HepG2 (cell line): ENCODE results near the gene CACNA1D. TPM values are rescaled to one million over a fixed set of nuclear protein-coding genes. Genes with fewer than 3 reads are reported as not detected.
A peak's percentile ranks its signal among the peaks of the same experiment; 100 is the strongest.

Experiments used
- ARHGAP35 ChIP-seq: sonication (generic); formaldehyde crosslinking; IDR thresholded peaks from 2 replicates; pipeline ENCODE4 v1.9.0; 2022; ENCODE audit warnings: mild to moderate bottlenecking, inconsistent platforms, moderate library complexity, missing genetic modification reagents, borderline replicate concordance
- ATF5 ChIP-seq: sonication (generic); formaldehyde crosslinking; IDR thresholded peaks from 2 replicates; pipeline ENCODE4 v1.4.0; 2020; ENCODE audit warnings: mild to moderate bottlenecking, low read depth, missing genetic modification reagents
- ATM ChIP-seq: fragments of 450-650 bp; IDR thresholded peaks from 2 replicates; pipeline ENCODE4 v1.7.1; 2017; ENCODE audit warnings: mild to moderate bottlenecking, borderline replicate concordance
- CEBPB ChIP-seq: IDR thresholded peaks from 2 replicates; pipeline ENCODE4 v1.6.1; 2011; ENCODE audit warnings: low read depth, low read length, improper control_type of control experiment, borderline replicate concordance
- FOXO1 ChIP-seq: sonication (generic); formaldehyde crosslinking; IDR thresholded peaks from 2 replicates; pipeline ENCODE4 v1.4.0; 2020; ENCODE audit warnings: missing genetic modification reagents
- FOXP1 ChIP-seq, 2 experiments: fragments of 450-650 bp in 1 of 2; IDR thresholded peaks; 2 replicates each; pipeline ENCODE4 v1.6.1; 2017 to 2018; ENCODE audit warnings: antibody characterized with exemption in 1 of 2
- GMEB1 ChIP-seq: sonication (generic); formaldehyde crosslinking; IDR thresholded peaks from 2 replicates; pipeline ENCODE4 v1.5.1; 2020; ENCODE audit warnings: missing genetic modification reagents, mild to moderate bottlenecking, borderline replicate concordance
- MYNN ChIP-seq: sonication (generic); formaldehyde crosslinking; IDR thresholded peaks from 2 replicates; pipeline ENCODE4 v1.4.0; 2020; ENCODE audit warnings: mild to moderate bottlenecking, low read depth, missing genetic modification reagents
- NAIF1 ChIP-seq: sonication (generic); formaldehyde crosslinking; IDR thresholded peaks from 2 replicates; pipeline ENCODE4 v1.5.0; 2020; ENCODE audit warnings: mild to moderate bottlenecking, missing genetic modification reagents, borderline replicate concordance
- NCOA2 ChIP-seq: sonication (generic); formaldehyde crosslinking; IDR thresholded peaks from 2 replicates; pipeline ENCODE4 v1.8.0; 2022; ENCODE audit warnings: inconsistent platforms
- PHF5A ChIP-seq: IDR thresholded peaks from one replicate; pipeline ENCODE4 v1.6.1; 2018; ENCODE audit warnings: low read depth, missing genetic modification reagents; ENCODE audit not compliant: unreplicated experiment
- REXO4 ChIP-seq: sonication (generic); formaldehyde crosslinking; IDR thresholded peaks from 2 replicates; pipeline ENCODE4 v1.8.0; 2022; ENCODE audit warnings: missing genetic modification reagents, mild to moderate bottlenecking, borderline replicate concordance
- RFX3 ChIP-seq: IDR thresholded peaks from 2 replicates; pipeline ENCODE4 v1.6.1; 2016; ENCODE audit warnings: missing biosample characterization, missing genetic modification reagents
- RNF2 ChIP-seq: fragments of 450-650 bp; conservative IDR thresholded peaks from 2 replicates; pipeline ENCODE4 v1.6.1; 2016; ENCODE audit warnings: low read depth
- RXRA ChIP-seq: sonication (generic); formaldehyde crosslinking; IDR thresholded peaks from 2 replicates; pipeline ENCODE4 v1.5.1; 2020; ENCODE audit warnings: missing genetic modification reagents
- SALL2 ChIP-seq: sonication (generic); formaldehyde crosslinking; IDR thresholded peaks from 2 replicates; pipeline ENCODE4 v1.8.1; 2023; ENCODE audit warnings: mild to moderate bottlenecking, missing genetic modification reagents, inconsistent platforms
- SP5 ChIP-seq: IDR thresholded peaks from 2 replicates; pipeline ENCODE4 v1.6.1; 2016; ENCODE audit warnings: low read depth, borderline replicate concordance
- ZNF672 ChIP-seq: sonication (generic); formaldehyde crosslinking; IDR thresholded peaks from 2 replicates; pipeline ENCODE4 v1.8.1; 2022; ENCODE audit warnings: missing genetic modification reagents
- ZNF761 ChIP-seq: sonication (generic); formaldehyde crosslinking; conservative IDR thresholded peaks from 2 replicates; pipeline ENCODE4 v1.4.0; 2020; ENCODE audit warnings: mild to moderate bottlenecking, missing genetic modification reagents
- polyA plus RNA-seq, 8 experiments: library from polyadenylated mRNA; depleted of rRNA in 3 of 8; stranded (reverse) in 7 of 8; unstranded in 1 of 8; fragments of >200 nt; fragmentation: Illumina TruSeq in 4 of 8; extraction: Trizol in 4 of 8; gene quantifications; 2 replicates each; pipeline versions ENCODE4 v1.2.1 to v1.2.3, GENCODE V29; 2011 to 2016; ENCODE audit warnings: low read depth in 4 of 8, missing spikeins in 1 of 8, mixed read lengths in 1 of 8; ENCODE audit not compliant: insufficient read depth in 1 of 8
- total RNA-seq, 5 experiments: library from RNA; depleted of rRNA; stranded (reverse); fragments of >200 nt; fragmentation: Illumina TruSeq; extraction: Trizol; gene quantifications; 2 replicates each; pipeline ENCODE4 v1.2.3, GENCODE V29; 2016; ENCODE audit warnings: low read depth in 1 of 5
- TF ChIP-seq, protein P1 (sequence below): sonication (generic); formaldehyde crosslinking; conservative IDR thresholded peaks from 2 replicates; pipeline ENCODE4 v1.4.0; 2020; ENCODE audit warnings: missing genetic modification reagents
- TF ChIP-seq, protein P2 (sequence below): IDR thresholded peaks from 2 replicates; pipeline ENCODE4 v1.6.1; 2016; ENCODE audit warnings: missing compliant biosample characterization, missing genetic modification reagents, borderline replicate concordance
- TF ChIP-seq, protein P3 (sequence below): sonication (generic); formaldehyde crosslinking; IDR thresholded peaks from 2 replicates; pipeline ENCODE4 v1.5.1; 2020; ENCODE audit warnings: missing genetic modification reagents, mild to moderate bottlenecking, borderline replicate concordance

The CACNA1D gene
- total and polyA plus RNA-seq, 2 of the 13 experiments (the other 11 are each of a cell fraction or from before 2014, with no cell fraction given): 0.26 to 0.38 TPM

GRCh38 chr3:53818221-53819162 lies 324.1 kb downstream of the CACNA1D start (continued):
- TF ChIP-seq, protein P1, sequence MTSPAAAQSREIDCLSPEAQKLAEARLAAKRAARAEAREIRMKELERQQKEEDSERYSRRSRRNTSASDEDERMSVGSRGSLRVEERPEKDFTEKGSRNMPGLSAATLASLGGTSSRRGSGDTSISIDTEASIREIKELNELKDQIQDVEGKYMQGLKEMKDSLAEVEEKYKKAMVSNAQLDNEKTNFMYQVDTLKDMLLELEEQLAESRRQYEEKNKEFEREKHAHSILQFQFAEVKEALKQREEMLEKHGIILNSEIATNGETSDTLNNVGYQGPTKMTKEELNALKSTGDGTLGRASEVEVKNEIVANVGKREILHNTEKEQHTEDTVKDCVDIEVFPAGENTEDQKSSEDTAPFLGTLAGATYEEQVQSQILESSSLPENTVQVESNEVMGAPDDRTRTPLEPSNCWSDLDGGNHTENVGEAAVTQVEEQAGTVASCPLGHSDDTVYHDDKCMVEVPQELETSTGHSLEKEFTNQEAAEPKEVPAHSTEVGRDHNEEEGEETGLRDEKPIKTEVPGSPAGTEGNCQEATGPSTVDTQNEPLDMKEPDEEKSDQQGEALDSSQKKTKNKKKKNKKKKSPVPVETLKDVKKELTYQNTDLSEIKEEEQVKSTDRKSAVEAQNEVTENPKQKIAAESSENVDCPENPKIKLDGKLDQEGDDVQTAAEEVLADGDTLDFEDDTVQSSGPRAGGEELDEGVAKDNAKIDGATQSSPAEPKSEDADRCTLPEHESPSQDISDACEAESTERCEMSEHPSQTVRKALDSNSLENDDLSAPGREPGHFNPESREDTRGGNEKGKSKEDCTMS (CRISPR knock-in tag): no peak
- no peak for TF ChIP-seq GMEB1 (CRISPR knock-in tag)
- peak; percentile 56; the same call in 1 of the 2 replicates for TF ChIP-seq NCOA2 (CRISPR knock-in tag)
- TF ChIP-seq SALL2 (CRISPR knock-in tag): no peak
- no peak for TF ChIP-seq REXO4 (CRISPR knock-in tag)
- TF ChIP-seq RXRA (CRISPR knock-in tag): 0 out of 2 replicates have a peak, but pooled peaks have one; percentile 37
- TF ChIP-seq SP5 (CRISPR knock-in tag): no peak
- no peak for TF ChIP-seq MYNN
- no peak for TF ChIP-seq ARHGAP35
- TF ChIP-seq FOXO1 (CRISPR knock-in tag): peak; percentile 51; the same call in 1 of the 2 replicates
- TF ChIP-seq RNF2: no peak
- peak; percentile 78 for TF ChIP-seq PHF5A (CRISPR knock-in tag)
- TF ChIP-seq ZNF761 (CRISPR knock-in tag): no peak
- TF ChIP-seq ATF5 (CRISPR knock-in tag): no peak
- TF ChIP-seq, protein P2, sequence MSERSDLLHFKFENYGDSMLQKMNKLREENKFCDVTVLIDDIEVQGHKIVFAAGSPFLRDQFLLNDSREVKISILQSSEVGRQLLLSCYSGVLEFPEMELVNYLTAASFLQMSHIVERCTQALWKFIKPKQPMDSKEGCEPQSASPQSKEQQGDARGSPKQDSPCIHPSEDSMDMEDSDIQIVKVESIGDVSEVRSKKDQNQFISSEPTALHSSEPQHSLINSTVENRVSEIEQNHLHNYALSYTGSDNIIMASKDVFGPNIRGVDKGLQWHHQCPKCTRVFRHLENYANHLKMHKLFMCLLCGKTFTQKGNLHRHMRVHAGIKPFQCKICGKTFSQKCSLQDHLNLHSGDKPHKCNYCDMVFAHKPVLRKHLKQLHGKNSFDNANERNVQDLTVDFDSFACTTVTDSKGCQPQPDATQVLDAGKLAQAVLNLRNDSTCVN (CRISPR knock-in tag): no peak
- no peak for TF ChIP-seq CEBPB
- no peak for TF ChIP-seq FOXP1 (IDR thresholded peaks at IDR 0.05)
- TF ChIP-seq FOXP1 (CRISPR knock-in tag; IDR thresholded peaks at IDR 0.05): no peak
- TF ChIP-seq RFX3 (CRISPR knock-in tag): no peak
- TF ChIP-seq ATM: no peak
- TF ChIP-seq NAIF1: no peak
- TF ChIP-seq, protein P3, sequence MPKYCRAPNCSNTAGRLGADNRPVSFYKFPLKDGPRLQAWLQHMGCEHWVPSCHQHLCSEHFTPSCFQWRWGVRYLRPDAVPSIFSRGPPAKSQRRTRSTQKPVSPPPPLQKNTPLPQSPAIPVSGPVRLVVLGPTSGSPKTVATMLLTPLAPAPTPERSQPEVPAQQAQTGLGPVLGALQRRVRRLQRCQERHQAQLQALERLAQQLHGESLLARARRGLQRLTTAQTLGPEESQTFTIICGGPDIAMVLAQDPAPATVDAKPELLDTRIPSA (CRISPR knock-in tag): no peak
- no peak for TF ChIP-seq ZNF672
